Hypothalamus (tissue), 51 donors: Measurements from ENCODE around the gene EME1.
"Not testable (repeated sequence)": the region's sequence is repeated elsewhere in the genome, so short reads cannot be mapped to it uniquely, and the experiment has no call there.

ENCODE experiments used
- DNase-seq, 51 donors: peaks; one replicate each; lab custom pipeline; 2025; lab: John Stamatoyannopoulos, UW

EME1 gene

GRCh38 chr17:50386510-50386909 is 13.5 kb downstream of the EME1 start:
- DNase-seq, result no peak

- DNase-seq, result no peak
These were observed 15.7 kb downstream of the EME1 start for GRCh38 chr17:50388728-50389127.

GRCh38 chr17:50389534-50389933 is 16.5 kb downstream of the EME1 start:
- no peak for DNase-seq

GRCh38 chr17:50392621-50393020 is 19.6 kb downstream of the EME1 start:
- DNase-seq, result no peak

- DNase-seq, result no peak
These were observed 20.7 kb downstream of the EME1 start for GRCh38 chr17:50393700-50394099.

- no peak for DNase-seq
These were observed 21.7 kb downstream of the EME1 start for GRCh38 chr17:50394711-50395110.

GRCh38 chr17:50396261-50397110 is 23.5 kb downstream of the EME1 start:
- peak in 4 of 51 donors; percentile 7 to 27 (median 13) for DNase-seq

- peak; percentile 27 to 88 (median 68) for DNase-seq
These were observed 24.3 kb downstream of the EME1 start, which contains the start of gene LRRC59 for GRCh38 chr17:50397111-50397918. Gene LRRC59, minus strand, starts transcription at chr17:50397523. Its CDS starts 206 bp downstream, at chr17:50397317.

GRCh38 chr17:50397919-50398285 is 24.9 kb downstream of the EME1 start:
- no peak for DNase-seq

GRCh38 chr17:50398672-50399071 is 25.6 kb downstream of the EME1 start:
- not testable (repeated sequence) for DNase-seq

GRCh38 chr17:50399591-50399990 is 26.6 kb downstream of the EME1 start:
- not testable (repeated sequence) for DNase-seq

GRCh38 chr17:50405351-50405750 is 32.3 kb downstream of the EME1 start:
- not testable (repeated sequence) for DNase-seq

- no peak for DNase-seq
These were observed 33.5 kb downstream of the EME1 start for GRCh38 chr17:50406578-50406977.

GRCh38 chr17:50407921-50408320 is 34.9 kb downstream of the EME1 start:
- DNase-seq, result no peak

GRCh38 chr17:50412188-50412732 is 39.2 kb downstream of the EME1 start:
- no peak for DNase-seq

GRCh38 chr17:50414808-50415207 is 41.8 kb downstream of the EME1 start:
- DNase-seq, result no peak

GRCh38 chr17:50419577-50419976 is 46.5 kb downstream of the EME1 start:
- DNase-seq, result not testable (repeated sequence)

GRCh38 chr17:50420419-50421112 is 47.5 kb downstream of the EME1 start:
- DNase-seq, result no peak

- no peak for DNase-seq
These were observed 48.5 kb downstream of the EME1 start for GRCh38 chr17:50421308-50422051.

- no peak for DNase-seq
These were observed 49.7 kb downstream of the EME1 start for GRCh38 chr17:50422738-50423137.
